H9 (cell line): Measurements from ENCODE around the gene LRP8. TPM values are rescaled to one million over a fixed set of nuclear protein-coding genes. Genes with fewer than 3 reads are reported as not detected.

ENCODE experiments used
- DNase-seq: peaks from one replicate; pipeline ENCODE4 v3.0.0-alpha.2; 2017
- H2AFZ ChIP-seq: one replicate; pipeline ENCODE4 v1.6.1; 2013; ENCODE audit warnings: mild to moderate bottlenecking, low read length, control low read depth, moderate library complexity
- H2AK5ac ChIP-seq: 2 replicates; pipeline ENCODE4 v1.6.1; 2013; ENCODE audit warnings: low read length, control low read depth, mixed read lengths; ENCODE audit not compliant: insufficient read length
- H2BK120ac ChIP-seq: one replicate; pipeline ENCODE4 v1.6.1; 2013; ENCODE audit warnings: low read depth, mild to moderate bottlenecking, low read length, control low read depth, inconsistent platforms; ENCODE audit not compliant: poor library complexity, severe bottlenecking
- H2BK12ac ChIP-seq: 2 replicates; pipeline ENCODE4 v1.6.1; 2013; ENCODE audit warnings: low read length, control low read depth, mixed read lengths, low read depth; ENCODE audit not compliant: insufficient read length
- H2BK15ac ChIP-seq: 2 replicates; pipeline ENCODE4 v1.6.1; 2013; ENCODE audit warnings: low read depth, low read length, control low read depth
- H2BK20ac ChIP-seq: one replicate; pipeline ENCODE4 v1.6.1; 2013; ENCODE audit warnings: low read depth, mild to moderate bottlenecking, low read length, control low read depth, inconsistent platforms; ENCODE audit not compliant: poor library complexity, severe bottlenecking
- H2BK5ac ChIP-seq: 2 replicates; pipeline ENCODE4 v1.6.1; 2013; ENCODE audit warnings: low read length, control low read depth, mixed read lengths; ENCODE audit not compliant: insufficient read length
- H3K14ac ChIP-seq: 2 replicates; pipeline ENCODE4 v1.6.1; 2013; ENCODE audit warnings: low read length, control low read depth; ENCODE audit not compliant: insufficient read depth
- H3K18ac ChIP-seq: 2 replicates; pipeline ENCODE4 v1.6.1; 2013; ENCODE audit warnings: low read depth, mild to moderate bottlenecking, mixed read lengths, low read length, control low read depth; ENCODE audit not compliant: insufficient read length
- H3K23ac ChIP-seq: 2 replicates; pipeline ENCODE4 v1.6.1; 2013; ENCODE audit warnings: low read length, control low read depth, mixed read lengths, low read depth; ENCODE audit not compliant: insufficient read length
- H3K23me2 ChIP-seq: 2 replicates; pipeline ENCODE4 v1.6.1; 2013; ENCODE audit warnings: low read depth, mild to moderate bottlenecking, mixed read lengths, low read length, control low read depth; ENCODE audit not compliant: insufficient read length, poor library complexity, severe bottlenecking
- H3K27ac ChIP-seq: 2 replicates; pipeline ENCODE4 v1.5.1; 2013; ENCODE audit warnings: low read length, control low read depth, mixed read lengths, low read depth; ENCODE audit not compliant: insufficient read length
- H3K27me3 ChIP-seq: 2 replicates; pipeline ENCODE4 v1.6.1; 2013; ENCODE audit warnings: low read length, control low read depth, inconsistent platforms; ENCODE audit not compliant: insufficient read depth
- H3K4ac ChIP-seq: 2 replicates; pipeline ENCODE4 v1.6.1; 2013; ENCODE audit warnings: low read depth, mild to moderate bottlenecking, control low read depth, inconsistent platforms, low read length, moderate library complexity
- H3K4me1 ChIP-seq: 2 replicates; pipeline ENCODE4 v1.6.1; 2013; ENCODE audit warnings: low read length, control low read depth, inconsistent platforms; ENCODE audit not compliant: insufficient read depth
- H3K4me2 ChIP-seq: 2 replicates; pipeline ENCODE4 v1.6.1; 2013; ENCODE audit warnings: low read length, control low read depth, mixed read lengths; ENCODE audit not compliant: insufficient read length, insufficient read depth
- H3K56ac ChIP-seq: 2 replicates; pipeline ENCODE4 v1.6.1; 2013; ENCODE audit warnings: low read depth, mild to moderate bottlenecking, mixed read lengths, low read length, control low read depth; ENCODE audit not compliant: insufficient read length
- H3K79me1 ChIP-seq: 2 replicates; pipeline ENCODE4 v1.6.1; 2013; ENCODE audit warnings: low read depth, mild to moderate bottlenecking, moderate library complexity, low read length, control low read depth, inconsistent platforms; ENCODE audit not compliant: insufficient read depth, poor library complexity, severe bottlenecking
- H3K79me2 ChIP-seq: 2 replicates; pipeline ENCODE4 v1.6.1; 2013; ENCODE audit warnings: low read length, control low read depth, inconsistent platforms; ENCODE audit not compliant: insufficient read depth
- H3K9ac ChIP-seq: 2 replicates; pipeline ENCODE4 v1.6.1; 2013; ENCODE audit warnings: low read length, control low read depth, mixed read lengths; ENCODE audit not compliant: insufficient read length; ENCODE audit errors: extremely low read depth
- H3K9me3 ChIP-seq: one replicate; pipeline ENCODE4 v1.6.1; 2013; ENCODE audit warnings: low read depth, low read length, inconsistent platforms; ENCODE audit not compliant: control insufficient read depth
- H3T11ph ChIP-seq: one replicate; pipeline ENCODE4 v1.6.1; 2013; ENCODE audit warnings: mild to moderate bottlenecking, low read length, control low read depth, inconsistent platforms
- H4K20me1 ChIP-seq: one replicate; pipeline ENCODE4 v1.6.1; 2013; ENCODE audit not compliant: control insufficient read depth, insufficient read length, insufficient read depth
- H4K5ac ChIP-seq: 2 replicates; pipeline ENCODE4 v1.6.1; 2013; ENCODE audit warnings: low read depth, mild to moderate bottlenecking, mixed read lengths, low read length, control low read depth; ENCODE audit not compliant: insufficient read length
- H4K8ac ChIP-seq: replicated peaks from 2 replicates; pipeline ENCODE4 v1.6.1; 2013; ENCODE audit warnings: low read length, control low read depth, mixed read lengths, low read depth; ENCODE audit not compliant: insufficient read length
- H4K91ac ChIP-seq: 2 replicates; pipeline ENCODE4 v1.6.1; 2013; ENCODE audit warnings: low read depth, mild to moderate bottlenecking, moderate library complexity, mixed read lengths, low read length, control low read depth; ENCODE audit not compliant: insufficient read length
- H3K27ac Mint-ChIP-seq, 3 experiments: 2 replicates in 2 of 3; 3 replicates in 1 of 3; pipeline ENCODE4 v1.8.0; 2020 to 2021; ENCODE audit warnings: mixed read lengths in 3 of 3, mild to moderate bottlenecking in 1 of 3, moderate library complexity in 1 of 3
- H3K27me3 Mint-ChIP-seq: 2 replicates; pipeline ENCODE4 v1.8.0; 2021; ENCODE audit warnings: low read depth, mild to moderate bottlenecking, moderate library complexity, mixed read lengths
- H3K36me3 Mint-ChIP-seq, 3 experiments: 2 replicates in 2 of 3; 3 replicates in 1 of 3; pipeline ENCODE4 v1.8.0; 2020 to 2021; ENCODE audit warnings: low read depth in 3 of 3, mixed read lengths in 3 of 3; ENCODE audit not compliant: insufficient read depth in 1 of 3
- H3K4me1 Mint-ChIP-seq, 2 experiments: 2 replicates each; pipeline ENCODE4 v1.8.0; 2020; ENCODE audit warnings: mixed read lengths in 2 of 2
- H3K4me3 Mint-ChIP-seq, 2 experiments: 2 replicates in 1 of 2; 3 replicates in 1 of 2; pipeline ENCODE4 v1.8.0; 2020 to 2021; ENCODE audit warnings: mild to moderate bottlenecking in 2 of 2, mixed read lengths in 2 of 2, moderate library complexity in 1 of 2
- H3K9me3 Mint-ChIP-seq, 2 experiments: 2 replicates in 1 of 2; 3 replicates in 1 of 2; pipeline ENCODE4 v1.8.0; 2020; ENCODE audit warnings: mild to moderate bottlenecking in 2 of 2, mixed read lengths in 2 of 2, moderate library complexity in 1 of 2
- CTCF ChIP-seq: fragments of 200-600 bp; sonication (generic); conservative IDR thresholded peaks from 3 replicates; pipeline ENCODE4 v1.8.0; 2021; ENCODE audit warnings: antibody characterized with exemption, mild to moderate bottlenecking
- WGBS: extraction: QIAGEN DNeasy Blood & Tissue Kit; methylation state at CpG from one replicate; pipeline ENCODE4 v1.1.7; 2013; ENCODE audit warnings: missing lambda C conversion rate, low lambda C conversion rate, mixed read lengths; ENCODE audit not compliant: insufficient read length; ENCODE audit errors: extremely low coverage; 5-methylcytosine and 5-hydroxymethylcytosine counted together
- total RNA-seq: library from RNA; stranded (reverse); gene quantifications from 2 replicates; pipeline ENCODE4 v1.2.1, GENCODE V29; 2021

The LRP8 gene
- total RNA-seq, 1 experiment from 2014 or later: 78.6 TPM

DNA sequence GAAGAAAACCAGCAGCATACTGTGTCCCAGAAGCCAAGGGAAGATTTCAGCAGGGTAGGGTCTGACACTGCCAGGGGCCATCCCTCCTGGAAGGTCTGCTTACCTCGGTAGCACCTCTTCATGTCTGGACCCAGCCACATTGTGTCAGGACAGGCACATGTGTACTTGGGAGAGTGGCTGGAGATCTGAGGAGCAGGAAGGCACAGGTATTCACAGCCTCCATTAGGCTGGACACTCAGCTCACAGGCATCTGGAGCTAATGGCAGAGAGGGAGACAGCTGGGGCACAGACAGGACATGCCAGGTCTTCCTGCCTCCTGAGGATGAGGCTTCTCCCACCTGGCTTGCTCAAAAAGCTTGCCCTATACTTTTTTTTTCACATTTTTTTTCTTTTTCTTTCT lies 69.7 kb downstream of the LRP8 start:
- peaks cover 50 to 94% (median 86%) of the 10 kb centered on the region in 3 experiments for H3K36me3 Mint-ChIP-seq
- no peaks in the 10 kb centered on the region for H4K20me1 ChIP-seq
- no peaks in the 10 kb centered on the region for H3K27me3 ChIP-seq
- DNase-seq: no peak
- H3K4me1 Mint-ChIP-seq: no peaks in the 10 kb centered on the region
- H2AK5ac ChIP-seq: no peak overlapping the region
- H2BK15ac ChIP-seq: no peak overlapping the region
- no peak for TF ChIP-seq CTCF
- H2BK5ac ChIP-seq: no peak overlapping the region
- no peaks in the 10 kb centered on the region for H3K9me3 Mint-ChIP-seq
- H3K4ac ChIP-seq: no peak overlapping the region
- no peaks in the 10 kb centered on the region for H3K79me2 ChIP-seq
- H3K4me1 ChIP-seq: no peaks in the 10 kb centered on the region
- no peak overlapping the region for H3K9ac ChIP-seq
- no peaks in the 10 kb centered on the region for H3K27me3 Mint-ChIP-seq
- H3K23me2 ChIP-seq: no peaks in the 10 kb centered on the region
- no peaks in the 10 kb centered on the region for H3K79me1 ChIP-seq
- H3K27ac Mint-ChIP-seq: no peak overlapping the region; a peak in 1 of 7 replicates
- H2BK20ac ChIP-seq: no peak overlapping the region
- no peak overlapping the region for H4K8ac ChIP-seq
- H3K9me3 ChIP-seq: no peaks in the 10 kb centered on the region
- WGBS: no CpG with 5 or more reads among the region's 1 CpG
- H4K5ac ChIP-seq: no peak overlapping the region
- no peak overlapping the region for H3K14ac ChIP-seq
- H3K23ac ChIP-seq: no peak overlapping the region
- no peak overlapping the region for H3K18ac ChIP-seq
- H2BK120ac ChIP-seq: no peak overlapping the region
- no peak overlapping the region for H2BK12ac ChIP-seq
- H2AFZ ChIP-seq: no peak overlapping the region
- H4K91ac ChIP-seq: no peak overlapping the region
- no peak overlapping the region for H3K4me2 ChIP-seq
- no peak overlapping the region for H3K27ac ChIP-seq
- H3K56ac ChIP-seq: no peak overlapping the region
- no peak overlapping the region for H3T11ph ChIP-seq
- H3K4me3 Mint-ChIP-seq: no peak overlapping the region
